ENCODE data around the gene LMAN2. TPM values are rescaled to one million over a fixed set of nuclear protein-coding genes. Genes with fewer than 3 reads are reported as not detected.

The LMAN2 gene
- polyA plus RNA-seq, 2 of the 4 experiments (the other 2 are of a cell fraction) = 123 to 210 TPM

- no peak for TF ChIP-seq REST (IDR thresholded peaks at IDR 0.05)
- TF ChIP-seq KDM1A (IDR thresholded peaks at IDR 0.05; ENCODE audit: low read depth) = no peak
- TF ChIP-seq HMGXB4 (CRISPR knock-in tag; IDR thresholded peaks at IDR 0.05; ENCODE audit: borderline replicate concordance) = no peak
- TF ChIP-seq FOSL2 (IDR thresholded peaks at IDR 0.05) = no peak
- no peak for TF ChIP-seq FOSL2 (CRISPR knock-in tag; IDR thresholded peaks at IDR 0.05)
These were observed 35.9 kb upstream of the LMAN2 start (continued) for GRCh38 chr5:177387405-177387804.

GRCh38 chr5:177386542-177386941 is 35.1 kb upstream of the LMAN2 start:
- WGBS (ENCODE audit: missing lambda C conversion rate) = 88% methylated on average over 8 of the region's 8 CpGs

More at GRCh38 chr5:177386542-177386941, 35.1 kb upstream of the LMAN2 start:
- ChIA-PET POLR2A (no interaction called here), CTCF (interaction anchor here (0.7 to 43.1 kb wide), 5 partner anchors 7 to 67 kb away, joined by 3 to 1107 read pairs (median 359); partner anchors contain the start of genes F12, PFN3, PRR7 and SLC34A1)
- no peak for TF ChIP-seq MAX (IDR thresholded peaks at IDR 0.05)
- TF ChIP-seq GATA3 (IDR thresholded peaks at IDR 0.05; ENCODE audit: borderline replicate concordance) = no peak
- no peak for TF ChIP-seq JUN (IDR thresholded peaks at IDR 0.05)
- TF ChIP-seq BHLHE40 (IDR thresholded peaks at IDR 0.05; ENCODE audit: low read depth, low read length) = no peak
- no peak for TF ChIP-seq CEBPB (IDR thresholded peaks at IDR 0.05)
- no peak for TF ChIP-seq CHD4 (IDR thresholded peaks at IDR 0.05; ENCODE audit: borderline replicate concordance)
- no peak for TF ChIP-seq ZFP36 (IDR thresholded peaks at IDR 0.05; ENCODE audit: borderline replicate concordance, partially characterized antibody)
- TF ChIP-seq CBX2 (IDR thresholded peaks at IDR 0.05; ENCODE audit: borderline replicate concordance, low read depth) = no peak
- TF ChIP-seq HMGXB4 (CRISPR knock-in tag; IDR thresholded peaks at IDR 0.05; ENCODE audit: borderline replicate concordance) = no peak
- no peak for TF ChIP-seq RCOR1 (IDR thresholded peaks at IDR 0.05; ENCODE audit: low read depth, low read length)
- TF ChIP-seq MAFK (IDR thresholded peaks at IDR 0.05; ENCODE audit: partially characterized antibody) = no peak
- no peak for TF ChIP-seq KDM5A (IDR thresholded peaks at IDR 0.05)
- TF ChIP-seq RARB (CRISPR knock-in tag; IDR thresholded peaks at IDR 0.05) = no peak
- no peak for TF ChIP-seq ATOH8 (CRISPR knock-in tag; IDR thresholded peaks at IDR 0.05; ENCODE audit: low read depth)
- DNase-seq (ENCODE audit: low read depth in 1 of 2, low spot score in 1 of 2) = no peak
- Histone ChIP-seq H3K4me1 (peaks cover 18% of the 10 kb centered on the region), H3K27ac (no peak overlapping the region), H3K9me3 (no peaks in the 10 kb centered on the region), H3K4me3 (no peak overlapping the region), H3K4me2 (no peak overlapping the region)
- no peak for ATAC-seq
- no peak for FAIRE-seq
